Suprapubic skin (tissue), 4 donors: ENCODE data around the gene AIMP1. TPM values are rescaled to one million over a fixed set of nuclear protein-coding genes. Genes with fewer than 3 reads are reported as not detected.
A peak's percentile ranks its signal among the peaks of the same experiment; 100 is the strongest.

ENCODE experiments used
- DNase-seq, 2 donors: peaks; one replicate each; pipeline ENCODE4 v3.0.0-alpha.2; 2019; ENCODE audit warnings: low spot score in 2 of 2
- H3K27ac ChIP-seq: fragments of 200-600 bp; sonication (generic); one replicate; pipeline ENCODE4 v1.5.1; 2019
- H3K27me3 ChIP-seq: fragments of 200-600 bp; sonication (generic); one replicate; pipeline ENCODE4 v1.5.1; 2019
- H3K36me3 ChIP-seq: fragments of 200-600 bp; sonication (generic); one replicate; pipeline ENCODE4 v1.5.1; 2019
- H3K4me1 ChIP-seq: fragments of 200-600 bp; sonication (generic); one replicate; pipeline ENCODE4 v1.5.1; 2019
- H3K4me3 ChIP-seq: fragments of 200-600 bp; sonication (generic); one replicate; pipeline ENCODE4 v1.5.1; 2019; ENCODE audit warnings: mild to moderate bottlenecking
- H3K9me3 ChIP-seq: fragments of 200-600 bp; sonication (generic); one replicate; pipeline ENCODE4 v1.5.1; 2019
- EP300 ChIP-seq: sonication (generic); formaldehyde crosslinking; IDR thresholded peaks from one replicate; pipeline ENCODE4 v1.6.1; 2017; ENCODE audit warnings: antibody characterized with exemption
- POLR2A ChIP-seq, 2 donors: fragments of 450-650 bp; IDR thresholded peaks; one replicate each; pipeline ENCODE4 v1.6.1; 2017; ENCODE audit warnings: antibody characterized with exemption in 2 of 2, mild to moderate bottlenecking in 2 of 2, moderate library complexity in 2 of 2
- POLR2AphosphoS5 ChIP-seq, 3 donors: sonication (generic); formaldehyde crosslinking; IDR thresholded peaks; one replicate each; pipeline ENCODE4 v1.6.1; 2017; ENCODE audit warnings: antibody characterized with exemption in 3 of 3
- WGBS: methylation state at CpG from one replicate; pipeline ENCODE4 v1.1.5; 2018; 5-methylcytosine and 5-hydroxymethylcytosine counted together
- total RNA-seq, 4 donors: library from RNA; depleted of rRNA; stranded (reverse); fragments of >200 nt; gene quantifications; one replicate each; pipeline ENCODE4 v1.1.0, GENCODE V29; 2016
- TF ChIP-seq, protein P1 (sequence below), 2 donors: fragments of 200-600 bp in 1 of 2; fragments of 450-650 bp in 1 of 2; sonication (generic) in 1 of 2; IDR thresholded peaks; one replicate each; pipeline ENCODE4 v1.5.1; 2016 to 2019; ENCODE audit warnings: antibody characterized with exemption in 2 of 2, mild to moderate bottlenecking in 1 of 2, moderate library complexity in 1 of 2

Gene AIMP1
- total RNA-seq, 4 donors from 2014 or later = 17.0 to 26.6 (median 20.5) TPM

GRCh38 chr4:106368678-106369077 is 52.3 kb downstream of the AIMP1 start, which contains the start of gene GIMD1:
GIMD1 (minus strand) TSS chr4:106368778; CDS start chr4:106367435, 1,343 bp downstream.
- DNase-seq = no peak
- Histone ChIP-seq H3K4me3 (no peak within 1 kb of the TSS), H3K36me3 (no peaks in the 10 kb centered on the region), H3K4me1 (no peaks in the 10 kb centered on the region), H3K27ac (no peak within 1 kb of the TSS), H3K27me3 (peaks cover 3% of the 10 kb centered on the region), H3K9me3 (no peaks in the 10 kb centered on the region)
- 83% methylated on average over 5 of the region's 5 CpGs for WGBS
- TF ChIP-seq, protein P1, sequence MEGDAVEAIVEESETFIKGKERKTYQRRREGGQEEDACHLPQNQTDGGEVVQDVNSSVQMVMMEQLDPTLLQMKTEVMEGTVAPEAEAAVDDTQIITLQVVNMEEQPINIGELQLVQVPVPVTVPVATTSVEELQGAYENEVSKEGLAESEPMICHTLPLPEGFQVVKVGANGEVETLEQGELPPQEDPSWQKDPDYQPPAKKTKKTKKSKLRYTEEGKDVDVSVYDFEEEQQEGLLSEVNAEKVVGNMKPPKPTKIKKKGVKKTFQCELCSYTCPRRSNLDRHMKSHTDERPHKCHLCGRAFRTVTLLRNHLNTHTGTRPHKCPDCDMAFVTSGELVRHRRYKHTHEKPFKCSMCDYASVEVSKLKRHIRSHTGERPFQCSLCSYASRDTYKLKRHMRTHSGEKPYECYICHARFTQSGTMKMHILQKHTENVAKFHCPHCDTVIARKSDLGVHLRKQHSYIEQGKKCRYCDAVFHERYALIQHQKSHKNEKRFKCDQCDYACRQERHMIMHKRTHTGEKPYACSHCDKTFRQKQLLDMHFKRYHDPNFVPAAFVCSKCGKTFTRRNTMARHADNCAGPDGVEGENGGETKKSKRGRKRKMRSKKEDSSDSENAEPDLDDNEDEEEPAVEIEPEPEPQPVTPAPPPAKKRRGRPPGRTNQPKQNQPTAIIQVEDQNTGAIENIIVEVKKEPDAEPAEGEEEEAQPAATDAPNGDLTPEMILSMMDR (IDR thresholded peaks at IDR 0.05) = no peak
- TF ChIP-seq POLR2A (IDR thresholded peaks at IDR 0.05) (no peak), POLR2AphosphoS5 (IDR thresholded peaks at IDR 0.05) (no peak), EP300 (no peak)

DNA sequence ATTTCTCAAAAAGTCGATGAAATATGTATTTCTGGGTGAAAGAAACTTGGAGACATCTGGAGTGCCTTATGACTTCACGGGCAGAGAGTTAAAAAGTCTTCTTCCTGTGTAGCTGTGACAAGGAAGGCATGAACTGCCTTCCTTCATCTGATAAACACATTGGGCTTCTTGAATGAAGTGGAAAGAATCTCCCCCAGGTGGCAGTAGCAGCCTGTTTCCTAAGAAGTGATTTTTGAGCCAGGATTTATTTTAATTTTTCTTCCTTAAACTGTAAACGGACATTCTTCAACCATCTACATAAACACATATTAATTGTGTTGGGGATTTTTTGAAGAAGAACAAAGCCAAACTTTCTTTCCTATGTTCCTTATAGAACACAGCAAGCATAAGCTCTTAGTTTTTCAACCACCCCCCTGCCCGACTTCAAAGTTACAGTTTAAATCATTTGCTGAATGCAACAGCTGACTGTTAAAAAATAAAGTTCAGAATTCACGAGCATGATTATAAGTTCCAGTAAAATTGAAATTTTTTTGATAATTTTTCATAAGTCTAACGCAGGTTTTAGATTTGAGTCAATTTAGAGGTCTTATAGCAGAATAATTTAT is 53.2 kb downstream of the AIMP1 start:
- Histone ChIP-seq H3K9me3 (no peaks in the 10 kb centered on the region), H3K4me1 (no peaks in the 10 kb centered on the region), H3K36me3 (no peaks in the 10 kb centered on the region), H3K4me3 (no peak overlapping the region), H3K27ac (no peak overlapping the region), H3K27me3 (peaks cover 3% of the 10 kb centered on the region)
- 14% methylated on average over 6 of the region's 6 CpGs for WGBS
- no peak for TF ChIP-seq EP300
- TF ChIP-seq, protein P1 (IDR thresholded peaks at IDR 0.05) = peak; percentile 22 to 48
- DNase-seq = no peak

- Histone ChIP-seq H3K27me3 (peaks cover 3% of the 10 kb centered on the region), H3K4me3 (no peak overlapping the region), H3K4me1 (no peaks in the 10 kb centered on the region), H3K36me3 (no peaks in the 10 kb centered on the region), H3K9me3 (no peaks in the 10 kb centered on the region), H3K27ac (no peak overlapping the region)
- TF ChIP-seq POLR2AphosphoS5 (IDR thresholded peaks at IDR 0.05) (no peak), EP300 (no peak)
- TF ChIP-seq, protein P1 (IDR thresholded peaks at IDR 0.05) = no peak
- 67% methylated on average over 2 of the region's 2 CpGs for WGBS
- no peak for DNase-seq
These were observed 53.9 kb downstream of the AIMP1 start for GRCh38 chr4:106370214-106370613.

GRCh38 chr4:106371161-106371560 is 54.8 kb downstream of the AIMP1 start:
- H3K27ac ChIP-seq = no peak overlapping the region
- peaks cover 3% of the 10 kb centered on the region for H3K27me3 ChIP-seq
- TF ChIP-seq, protein P1 (IDR thresholded peaks at IDR 0.05) = no peak
- no peak for TF ChIP-seq EP300
- no peak for TF ChIP-seq POLR2A (IDR thresholded peaks at IDR 0.05)
- TF ChIP-seq POLR2AphosphoS5 (IDR thresholded peaks at IDR 0.05) = no peak
- no peaks in the 10 kb centered on the region for H3K4me1 ChIP-seq
- H3K9me3 ChIP-seq = no peaks in the 10 kb centered on the region
- H3K36me3 ChIP-seq = no peaks in the 10 kb centered on the region
- no peak for DNase-seq
- no peak overlapping the region for H3K4me3 ChIP-seq

GRCh38 chr4:106373026-106373425 is 56.7 kb downstream of the AIMP1 start:
- 88% methylated on average over 3 of the region's 3 CpGs for WGBS
- TF ChIP-seq, protein P1 (IDR thresholded peaks at IDR 0.05) = no peak
- TF ChIP-seq POLR2AphosphoS5 (IDR thresholded peaks at IDR 0.05) (no peak), POLR2A (IDR thresholded peaks at IDR 0.05) (no peak), EP300 (no peak)

More at GRCh38 chr4:106373026-106373425, 56.7 kb downstream of the AIMP1 start:
- Histone ChIP-seq H3K27me3 (no peaks in the 10 kb centered on the region), H3K9me3 (no peaks in the 10 kb centered on the region), H3K36me3 (no peaks in the 10 kb centered on the region), H3K4me3 (no peak overlapping the region), H3K27ac (no peak overlapping the region), H3K4me1 (no peaks in the 10 kb centered on the region)
- DNase-seq = no peak
